NCI-H2227 (cell line): ENCODE measurements around the gene YWHAE.
"Not testable (repeated sequence)": the region's sequence is repeated elsewhere in the genome, so short reads cannot be mapped to it uniquely, and the experiment has no call there.

Experiments used
- DNase-seq: peaks from one replicate; lab custom pipeline; 2025; ENCODE audit not compliant: unreplicated experiment; lab: John Stamatoyannopoulos, UW

Gene YWHAE

DNA sequence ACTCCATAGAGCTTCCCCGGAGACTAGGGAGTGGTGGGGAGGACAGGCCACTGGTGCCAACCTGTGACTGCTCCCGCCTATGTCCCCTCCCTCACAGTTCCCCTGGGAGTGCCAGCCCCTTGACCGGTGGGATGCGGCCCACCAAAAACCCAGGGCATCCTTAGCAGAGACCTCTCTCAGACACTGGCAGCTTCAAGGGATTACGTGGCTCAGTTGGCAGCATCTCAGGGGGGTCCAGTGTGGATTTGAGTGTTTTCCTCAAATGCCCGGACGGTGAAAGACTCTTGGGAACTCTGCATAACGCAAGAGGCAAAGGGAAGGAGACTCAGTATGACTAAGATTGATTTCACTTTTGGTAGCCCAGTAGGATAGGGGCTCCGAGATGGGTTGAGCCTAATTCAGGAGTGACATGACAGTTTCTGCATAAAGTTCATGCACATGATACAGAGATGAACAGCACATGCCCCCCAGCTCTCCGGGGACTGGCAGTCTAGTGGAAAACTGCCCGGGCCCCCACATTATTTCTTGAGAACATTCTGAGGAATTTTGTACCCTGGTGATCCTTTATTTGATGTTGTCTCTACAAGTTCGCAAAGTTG is 70.2 kb downstream of the YWHAE start:
- DNase-seq: no peak

DNA sequence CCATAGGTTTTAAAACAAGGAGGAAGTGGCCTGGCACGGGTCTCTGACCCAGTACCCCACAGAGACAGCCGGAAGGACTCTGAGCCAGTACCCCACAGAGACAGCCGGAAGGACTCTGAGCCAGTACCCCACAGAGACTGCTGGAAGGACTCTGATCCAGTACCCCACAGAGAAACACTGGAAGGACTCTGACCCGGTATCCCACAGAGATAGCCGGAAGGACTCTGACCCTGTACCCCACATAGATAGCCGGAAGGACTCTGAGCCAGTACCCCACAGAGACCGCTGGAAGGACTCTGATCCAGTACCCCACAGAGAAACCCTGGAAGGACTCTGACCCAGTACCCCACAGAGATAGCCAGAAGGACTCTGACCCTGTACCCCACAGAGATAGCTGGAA is 71.6 kb downstream of the YWHAE start:
- no peak for DNase-seq

GRCh38 chr17:1325766-1326165 is 74.3 kb downstream of the YWHAE start:
- DNase-seq: no peak

GRCh38 chr17:1324201-1324771 is 75.7 kb downstream of the YWHAE start:
- DNase-seq: no peak

GRCh38 chr17:1323336-1323735 is 76.7 kb downstream of the YWHAE start:
- no peak for DNase-seq

DNA sequence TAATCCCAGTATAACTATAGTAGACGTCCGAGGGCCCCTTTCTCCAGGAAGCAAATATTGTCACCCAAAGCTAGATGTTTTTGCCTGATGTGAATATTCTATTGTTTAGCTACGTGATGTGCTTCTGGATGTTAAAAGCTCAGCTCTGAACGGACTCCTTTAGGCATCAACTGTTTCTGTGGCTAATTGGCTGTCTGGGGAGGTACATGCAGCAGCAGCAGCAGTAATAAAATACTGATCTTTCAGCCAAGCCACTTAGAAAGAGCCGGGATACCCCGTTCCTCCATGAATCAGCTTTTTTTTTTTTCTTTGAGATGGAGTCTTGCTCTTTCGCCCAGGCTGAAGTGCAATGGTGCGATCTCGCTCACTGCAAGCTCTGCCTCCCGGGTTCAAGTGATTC is 77.5 kb downstream of the YWHAE start:
- DNase-seq: no peak

GRCh38 chr17:1322014-1322428 is 78.0 kb downstream of the YWHAE start:
- peak; percentile 19 for DNase-seq

- peak; percentile 54 for DNase-seq
Measured at GRCh38 chr17:1315891-1316403, 84.1 kb downstream of the YWHAE start.

DNA sequence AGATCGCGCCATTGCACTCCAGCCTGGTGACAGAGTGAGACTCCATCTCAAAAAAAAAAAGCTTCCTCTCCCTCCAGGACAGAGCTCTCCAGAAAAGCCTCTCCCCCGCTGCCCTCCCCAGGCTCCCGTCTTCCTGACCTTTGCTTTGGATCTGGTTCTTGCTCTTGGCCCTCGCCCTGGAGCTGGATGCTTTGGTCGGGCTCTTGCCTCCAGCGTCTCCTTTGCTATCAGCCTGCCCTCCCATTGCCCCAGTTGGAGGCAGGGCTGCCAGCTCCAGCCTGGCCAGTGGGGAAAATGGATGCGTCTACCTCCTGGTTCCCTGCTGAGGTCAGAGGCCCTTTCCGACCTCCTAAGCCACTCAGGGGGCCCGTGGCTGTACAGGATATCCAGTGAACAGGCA is 84.6 kb downstream of the YWHAE start:
- no peak for DNase-seq

DNA sequence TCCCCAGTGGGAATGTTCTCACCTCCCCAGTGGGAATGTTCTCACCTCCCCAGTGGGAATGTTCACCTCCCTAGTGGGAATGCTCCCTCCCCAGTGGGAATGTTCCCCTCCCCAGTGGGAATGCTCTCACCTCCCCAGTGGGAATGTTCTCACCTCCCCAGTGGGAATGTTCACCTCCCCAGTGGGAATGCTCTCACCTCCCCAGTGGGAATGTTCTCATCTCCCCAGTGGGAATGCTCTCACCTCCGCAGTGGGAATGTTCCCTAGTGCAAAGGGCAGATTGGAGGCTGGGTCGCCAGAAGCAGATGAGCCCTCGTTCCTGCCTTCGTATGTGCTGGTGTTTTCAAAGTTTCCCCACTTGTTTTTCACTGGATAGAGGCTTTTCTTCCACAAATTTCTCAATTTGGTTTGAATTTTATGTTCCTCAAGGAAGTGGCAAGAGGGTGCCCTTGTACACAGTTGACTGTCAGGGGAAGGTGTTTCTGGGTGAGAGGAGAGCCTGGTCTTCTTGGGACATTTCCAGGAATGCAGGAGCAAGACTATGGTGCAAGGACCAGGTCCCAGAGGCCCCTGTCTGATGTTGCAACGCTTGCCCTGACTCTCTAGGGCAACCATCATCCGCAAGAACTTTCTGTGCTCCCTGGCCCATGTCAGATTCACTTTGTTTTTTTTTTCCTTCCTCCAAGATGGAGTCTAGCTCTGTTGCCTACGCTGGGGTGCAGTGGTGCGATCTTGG is 86.6 kb downstream of the YWHAE start:
- DNase-seq: no peak

GRCh38 chr17:1312261-1312870 is 87.7 kb downstream of the YWHAE start:
- DNase-seq: no peak

DNA sequence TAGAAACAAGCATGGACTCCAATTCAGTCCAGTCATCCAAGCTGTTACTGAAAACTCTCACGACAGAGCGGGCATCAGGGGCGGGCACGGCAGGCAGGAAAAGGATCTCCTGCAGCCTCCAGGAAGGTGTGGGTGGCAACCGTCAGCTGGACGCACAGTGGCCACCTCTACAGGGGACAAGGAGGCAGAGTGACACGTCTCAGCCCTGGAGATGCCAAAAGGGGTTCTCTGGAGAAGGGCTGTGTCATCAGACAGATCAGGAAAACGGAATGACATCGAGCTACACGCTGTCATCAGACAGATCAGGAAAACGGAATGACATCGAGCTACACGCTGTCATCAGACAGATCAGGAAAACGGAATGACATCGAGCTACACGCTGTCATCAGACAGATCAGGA is 92.2 kb downstream of the YWHAE start:
- not testable (repeated sequence) for DNase-seq

GRCh38 chr17:1304962-1305563 is 95.0 kb downstream of the YWHAE start:
- no peak for DNase-seq

DNA sequence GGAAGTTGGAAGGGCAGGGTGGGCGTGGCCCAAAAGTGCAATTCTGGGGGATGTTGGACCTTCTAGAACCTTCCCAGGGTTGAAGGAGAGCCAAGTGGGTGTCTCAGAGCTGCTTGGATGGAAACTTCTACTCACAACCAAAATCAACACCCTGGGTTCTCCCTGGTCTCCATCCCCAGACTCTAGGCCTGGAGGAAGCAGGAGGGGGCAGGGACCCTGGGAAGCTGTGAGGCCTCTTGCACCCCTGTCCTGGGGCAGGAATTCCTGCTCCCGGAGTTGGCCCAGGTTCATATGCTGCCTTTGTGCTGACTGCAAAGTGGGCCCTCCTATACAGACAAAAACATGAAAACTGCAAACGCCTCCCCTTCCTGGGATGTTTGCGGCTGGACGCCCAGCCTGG is 95.5 kb downstream of the YWHAE start:
- no peak for DNase-seq

GRCh38 chr17:1302761-1303160 is 97.3 kb downstream of the YWHAE start:
- no peak for DNase-seq

DNA sequence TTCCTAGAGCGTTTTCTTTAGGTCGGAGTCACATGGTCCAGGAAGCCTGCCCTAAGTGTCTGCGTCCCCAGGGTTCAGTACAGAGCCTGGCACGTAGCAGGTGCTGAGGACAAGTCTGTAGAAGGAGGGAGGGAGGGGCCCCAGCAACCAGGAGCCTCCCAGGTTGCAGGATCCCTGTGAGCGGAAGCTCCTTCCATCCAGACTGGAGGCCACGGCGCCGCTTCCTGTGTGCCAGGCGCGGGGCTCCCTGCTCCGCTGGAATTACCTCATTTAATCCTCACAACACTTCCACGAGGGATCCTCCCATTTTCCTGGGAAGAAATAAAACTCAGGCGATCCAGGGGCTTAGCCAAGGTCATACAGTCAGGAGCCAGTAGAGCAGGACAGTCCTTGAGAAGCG is 98.5 kb downstream of the YWHAE start:
- DNase-seq: no peak

GRCh38 chr17:1300371-1300905 is 99.6 kb downstream of the YWHAE start:
- DNase-seq: no peak

DNA sequence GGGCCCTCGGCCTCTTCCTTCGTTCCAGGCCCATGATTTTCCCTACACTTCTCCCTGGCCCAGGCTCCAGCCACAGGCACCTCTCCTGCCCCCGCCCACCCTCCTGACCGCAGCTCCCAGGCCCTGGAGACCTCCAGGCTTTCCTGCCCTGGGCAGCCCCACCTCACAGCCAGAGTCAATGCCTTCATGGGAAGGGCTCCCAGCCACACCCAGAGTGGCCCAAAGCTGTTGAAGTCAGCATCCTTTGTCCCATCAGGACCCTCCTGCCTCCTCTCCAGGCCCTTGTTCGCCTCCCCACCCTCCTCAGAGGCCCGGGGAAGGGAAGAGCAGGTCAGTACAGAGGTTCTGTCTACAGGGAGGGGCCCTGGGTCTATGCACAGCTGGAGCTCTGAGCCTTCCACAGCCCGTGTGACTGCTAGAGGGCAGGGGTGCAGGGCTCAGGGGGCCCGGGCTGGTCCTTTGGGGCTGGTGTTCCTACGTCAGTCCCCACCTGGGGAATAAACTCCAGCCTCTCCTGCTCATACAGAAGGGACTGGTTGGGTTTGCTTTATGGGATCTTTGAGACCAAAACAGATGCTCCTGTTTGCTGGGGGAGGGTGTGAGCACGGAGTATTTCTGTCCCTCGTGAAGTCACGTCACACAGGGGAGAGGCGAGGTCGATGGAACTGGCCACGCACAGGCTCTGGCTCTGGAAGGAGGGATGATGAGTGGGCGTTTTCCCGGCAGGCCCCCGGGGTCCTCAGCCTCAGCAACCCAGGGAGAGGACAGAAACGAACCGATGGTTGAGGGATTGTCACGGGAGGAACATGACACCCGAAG is 100.3 kb downstream of the YWHAE start:
- no peak for DNase-seq

GRCh38 chr17:1298606-1299005 is 101.4 kb downstream of the YWHAE start:
- peak; percentile 12 for DNase-seq
